IMR-90 (cell line): Measurements from ENCODE around the gene ARL4C. TPM values are rescaled to one million over a fixed set of nuclear protein-coding genes. Genes with fewer than 3 reads are reported as not detected.

Experiments
- ATAC-seq: fragments of 200-7000 bp; cut with Tn5 transposase; 2 replicates; pipeline ENCODE4 v1.9.1; 2020; ENCODE audit warnings: low read depth, mild to moderate bottlenecking, moderate library complexity
- BruUV-seq: library from RNA; stranded (reverse); fragments of 400-500 nt; replicated peaks from 2 replicates; lab custom pipeline; 2021; lab: Mats Ljungman, UMichigan
- CTCF ChIA-PET: fragments of 300-600 bp; formaldehyde crosslinking; extraction: SDS; loops from one replicate; lab custom pipeline; 2021; ENCODE audit warnings: antibody characterized with exemption; lab: Yijun Ruan, JAX
- POLR2A ChIA-PET: fragments of 300-600 bp; sonication (Branson Sonifier 250); formaldehyde crosslinking; loops from one replicate; lab custom pipeline; 2022; ENCODE audit warnings: antibody characterized with exemption; ENCODE audit not compliant: unreplicated experiment; lab: Charles Lee
- DNase-seq: peaks from one replicate; pipeline ENCODE4 v3.0.0; 2013
- H2AFZ ChIP-seq: replicated peaks from 2 replicates; pipeline ENCODE3; 2013; ENCODE audit warnings: low read length, mild to moderate bottlenecking; ENCODE audit not compliant: poor library complexity
- H2AK5ac ChIP-seq: 2 replicates; pipeline ENCODE4 v1.6.1; 2013; ENCODE audit warnings: low read depth, low read length, inconsistent platforms
- H2AK9ac ChIP-seq: replicated peaks from 2 replicates; pipeline ENCODE3; 2013; ENCODE audit warnings: mild to moderate bottlenecking, low read depth, low read length, moderate library complexity; ENCODE audit not compliant: poor library complexity
- H2BK120ac ChIP-seq: 2 replicates; pipeline ENCODE4 v1.6.1; 2013; ENCODE audit warnings: low read depth, low read length, inconsistent platforms
- H2BK15ac ChIP-seq: 3 replicates; pipeline ENCODE4 v1.6.1; 2013; ENCODE audit warnings: low read depth, low read length, inconsistent platforms
- H2BK20ac ChIP-seq: 2 replicates; pipeline ENCODE4 v1.6.1; 2013; ENCODE audit warnings: low read depth, mild to moderate bottlenecking, inconsistent platforms, low read length, moderate library complexity
- H2BK5ac ChIP-seq: 2 replicates; pipeline ENCODE4 v1.6.1; 2013; ENCODE audit warnings: mild to moderate bottlenecking, low read depth, low read length, inconsistent platforms; ENCODE audit not compliant: poor library complexity, severe bottlenecking
- H3K14ac ChIP-seq: replicated peaks from 2 replicates; pipeline ENCODE4 v1.6.1; 2013; ENCODE audit warnings: low read depth, low read length, inconsistent platforms
- H3K18ac ChIP-seq: 2 replicates; pipeline ENCODE4 v1.6.1; 2013; ENCODE audit warnings: low read depth, low read length, control low read depth
- H3K23ac ChIP-seq: 2 replicates; pipeline ENCODE4 v1.6.1; 2013; ENCODE audit warnings: low read depth, low read length, inconsistent platforms
- H3K27ac ChIP-seq: 2 replicates; pipeline ENCODE4 v1.5.1; 2013; ENCODE audit warnings: mild to moderate bottlenecking, control low read depth, low read length; ENCODE audit not compliant: insufficient read depth
- H3K27me3 ChIP-seq: 2 replicates; pipeline ENCODE4 v1.6.1; 2013; ENCODE audit warnings: low read length; ENCODE audit not compliant: control insufficient read depth, insufficient read depth
- H3K36me3 ChIP-seq: 2 replicates; pipeline ENCODE4 v1.6.1; 2013; ENCODE audit warnings: low read length, mixed read lengths; ENCODE audit not compliant: control insufficient read depth, insufficient read depth
- H3K4ac ChIP-seq: 2 replicates; pipeline ENCODE4 v1.6.1; 2013; ENCODE audit warnings: low read depth, low read length, inconsistent platforms
- H3K4me1 ChIP-seq: 2 replicates; pipeline ENCODE4 v1.6.1; 2013; ENCODE audit warnings: low read length, mixed read lengths; ENCODE audit not compliant: control insufficient read depth, insufficient read depth
- H3K4me2 ChIP-seq: 2 replicates; pipeline ENCODE4 v1.6.1; 2013; ENCODE audit warnings: low read depth, mild to moderate bottlenecking, control low read depth, low read length, moderate library complexity
- H3K4me3 ChIP-seq: 2 replicates; pipeline ENCODE4 v1.5.1; 2013; ENCODE audit warnings: low read depth, mild to moderate bottlenecking, control low read depth, low read length, moderate library complexity; ENCODE audit not compliant: insufficient read depth
- H3K56ac ChIP-seq: 2 replicates; pipeline ENCODE4 v1.6.1; 2013; ENCODE audit warnings: low read length, inconsistent platforms; ENCODE audit not compliant: insufficient read depth; ENCODE audit errors: extremely low read depth
- H3K79me1 ChIP-seq, 2 experiments: 2 replicates each; pipeline ENCODE4 v1.6.1; 2013; ENCODE audit warnings: low read length in 2 of 2, inconsistent platforms in 1 of 2, low read depth in 1 of 2
- H3K9ac ChIP-seq: 2 replicates; pipeline ENCODE4 v1.6.1; 2013; ENCODE audit warnings: low read depth, low read length, control low read depth
- H3K9me1 ChIP-seq: 2 replicates; pipeline ENCODE4 v1.6.1; 2013; ENCODE audit warnings: low read length, inconsistent platforms; ENCODE audit not compliant: insufficient read depth
- H3K9me3 ChIP-seq: 2 replicates; pipeline ENCODE4 v1.6.1; 2013; ENCODE audit warnings: low read length; ENCODE audit not compliant: control insufficient read depth, insufficient read depth
- H4K20me1 ChIP-seq: 2 replicates; pipeline ENCODE4 v1.6.1; 2013; ENCODE audit warnings: low read length, inconsistent platforms; ENCODE audit not compliant: insufficient read depth
- H4K5ac ChIP-seq: 2 replicates; pipeline ENCODE4 v1.6.1; 2013; ENCODE audit warnings: mild to moderate bottlenecking, low read depth, low read length, control low read depth
- H4K8ac ChIP-seq, 2 experiments: 2 replicates each; pipeline ENCODE4 v1.6.1; 2013; ENCODE audit warnings: low read depth in 2 of 2, low read length in 2 of 2, control low read depth in 1 of 2, inconsistent platforms in 1 of 2
- H4K91ac ChIP-seq: 2 replicates; pipeline ENCODE4 v1.6.1; 2013; ENCODE audit warnings: low read depth, low read length, inconsistent platforms; ENCODE audit not compliant: insufficient read depth
- CEBPB ChIP-seq: IDR thresholded peaks from 2 replicates; pipeline ENCODE4 v1.6.1; 2012; ENCODE audit warnings: low read depth, low read length, improper control_type of control experiment
- MAFK ChIP-seq: IDR thresholded peaks from 2 replicates; pipeline ENCODE4 v1.6.1; 2012; ENCODE audit warnings: low read depth, low read length, improper control_type of control experiment
- MAZ ChIP-seq: IDR thresholded peaks from 2 replicates; pipeline ENCODE4 v1.6.1; 2012; ENCODE audit warnings: low read depth, mild to moderate bottlenecking, low read length, improper control_type of control experiment, moderate library complexity, borderline replicate concordance
- MXI1 ChIP-seq: IDR thresholded peaks from 2 replicates; pipeline ENCODE4 v1.6.1; 2012; ENCODE audit warnings: low read depth, mild to moderate bottlenecking, low read length, moderate library complexity, borderline replicate concordance
- NFE2L2 ChIP-seq: fragments of 150-350 bp; IDR thresholded peaks from 2 replicates; pipeline ENCODE4 v1.6.1; 2016; ENCODE audit warnings: low read depth, mild to moderate bottlenecking, low read length
- POLR2A ChIP-seq: IDR thresholded peaks from 2 replicates; pipeline ENCODE4 v1.6.1; 2012; ENCODE audit warnings: mild to moderate bottlenecking, low read depth, low read length
- RCOR1 ChIP-seq: IDR thresholded peaks from 2 replicates; pipeline ENCODE4 v1.6.1; 2012; ENCODE audit warnings: mild to moderate bottlenecking, low read length, improper control_type of control experiment; ENCODE audit not compliant: insufficient replicate concordance
- RFX5 ChIP-seq: IDR thresholded peaks from 2 replicates; pipeline ENCODE4 v1.8.0; 2012; ENCODE audit warnings: low read depth, mild to moderate bottlenecking, low read length, moderate library complexity
- WGBS, 2 experiments: methylation state at CpG; one replicate each; pipeline versions ENCODE4 v1.1.5 to v1.1.7; 2013; ENCODE audit warnings: missing lambda C conversion rate in 2 of 2; ENCODE audit not compliant: insufficient read length in 1 of 2; ENCODE audit errors: extremely low coverage in 2 of 2; 5-methylcytosine and 5-hydroxymethylcytosine counted together
- dilution Hi-C: fragments of 300-500 bp; cut with HindIII; formaldehyde crosslinking; loops from one replicate; pipeline ENCODE4 v1.14.3; 2018; ENCODE audit warnings: low sequenced_read_pairs; ENCODE audit not compliant: unreplicated experiment
- in situ Hi-C: fragments of 300-500 bp; cut with MboI; formaldehyde crosslinking; loops from 3 replicates; pipeline ENCODE4 v1.14.3; 2019; ENCODE audit warnings: low sequenced_read_pairs, inconsistent platforms, mixed read lengths
- intact Hi-C: fragments of 100-400 bp; cut with micrococcal nuclease; formaldehyde crosslinking; loops from 2 replicates; pipeline ENCODE4 v1.10.0; 2022
- polyA plus RNA-seq, 3 experiments: library from polyadenylated mRNA; depleted of rRNA; stranded (reverse); fragments of >200 nt; gene quantifications; 2 replicates each; pipeline ENCODE4 v1.2.3, GENCODE V29; 2012; ENCODE audit warnings: low replicate concordance in 1 of 3
- total RNA-seq: library from RNA; depleted of rRNA; stranded (reverse); fragments of >200 nt; gene quantifications from 2 replicates; pipeline ENCODE4 v1.2.3, GENCODE V29; 2012

The ARL4C gene
- total and polyA plus RNA-seq, 2 of the 4 experiments (the other 2 are of a cell fraction) = 7.7 to 8.2 TPM

DNA sequence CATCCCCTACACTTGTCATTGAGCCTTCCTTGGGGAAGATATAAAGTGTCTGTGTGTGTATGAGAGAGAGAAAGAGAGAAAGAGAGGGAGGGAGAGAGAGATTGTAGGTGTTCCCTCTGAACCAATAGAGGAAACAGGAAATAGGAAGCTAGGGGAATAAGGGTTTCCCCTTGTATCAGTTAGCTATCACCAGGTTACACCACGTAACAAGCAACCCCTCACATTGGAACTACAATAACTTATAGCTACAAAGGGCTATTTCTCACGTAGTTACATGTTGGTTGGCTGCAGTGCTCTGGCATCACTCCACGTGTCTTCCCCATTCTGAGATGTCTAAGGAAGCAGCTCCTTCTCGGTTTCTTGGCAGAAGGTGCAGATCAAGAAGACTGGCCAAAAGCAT, 41.0 kb upstream of the ARL4C start:
- Histone ChIP-seq H4K8ac (no peak overlapping the region), H3K9me1 (peaks cover 3% of the 10 kb centered on the region; the same call in 1 of the 2 replicates), H2BK5ac (no peak overlapping the region), H3K36me3 (no peaks in the 10 kb centered on the region), H2AK5ac (no peak overlapping the region), H3K4ac (no peak overlapping the region), H3K4me2 (no peak overlapping the region), H2AFZ (no peak overlapping the region), H3K9ac (no peak overlapping the region), H3K4me1 (no peaks in the 10 kb centered on the region), H2BK15ac (no peak overlapping the region), H3K14ac (no peak overlapping the region), H3K23ac (no peak overlapping the region), H4K20me1 (no peaks in the 10 kb centered on the region), H2AK9ac (no peak overlapping the region), H4K5ac (no peak overlapping the region), H3K9me3 (peaks cover 6% of the 10 kb centered on the region), H2BK120ac (no peak overlapping the region), H3K56ac (no peak overlapping the region), H3K18ac (no peak overlapping the region), H4K91ac (no peak overlapping the region), H3K27me3 (peaks cover 33% of the 10 kb centered on the region), H3K4me3 (no peak overlapping the region), H3K79me1 (no peaks in the 10 kb centered on the region), H2BK20ac (no peak overlapping the region), H3K27ac (no peak overlapping the region)
- WGBS, 2 experiments = no CpG with 5 or more reads among the region's 4 CpGs
- dilution Hi-C loops (no loop called here), intact Hi-C loops (no loop called here), in situ Hi-C loops (loop anchor here (25.0 kb wide), 1 partner anchor 1049 kb away; no protein-coding TSS in a partner anchor)
- ChIA-PET CTCF (interaction anchor here (1.3 kb wide), 1 partner anchor 13 kb away, joined by 3 read pairs; no protein-coding TSS in a partner anchor), POLR2A (no interaction called here)
- DNase-seq (no peak), ATAC-seq (no peak)
- TF ChIP-seq CEBPB = no peak
- no peak for TF ChIP-seq MAFK
- TF ChIP-seq NFE2L2 = no peak
- TF ChIP-seq MXI1 = no peak
- TF ChIP-seq MAZ = no peak
- no peak for TF ChIP-seq RFX5
- no peak for TF ChIP-seq POLR2A
- TF ChIP-seq RCOR1 = no peak
- BruUV-seq = no TSS peak
